NOMO-1 (cell line): ENCODE data around the gene UBL5.

Source experiments
- DNase-seq, 2 experiments: peaks; one replicate each; lab custom pipeline; 2025; ENCODE audit not compliant: unreplicated experiment in 2 of 2; lab: John Stamatoyannopoulos, UW

UBL5 gene

DNA sequence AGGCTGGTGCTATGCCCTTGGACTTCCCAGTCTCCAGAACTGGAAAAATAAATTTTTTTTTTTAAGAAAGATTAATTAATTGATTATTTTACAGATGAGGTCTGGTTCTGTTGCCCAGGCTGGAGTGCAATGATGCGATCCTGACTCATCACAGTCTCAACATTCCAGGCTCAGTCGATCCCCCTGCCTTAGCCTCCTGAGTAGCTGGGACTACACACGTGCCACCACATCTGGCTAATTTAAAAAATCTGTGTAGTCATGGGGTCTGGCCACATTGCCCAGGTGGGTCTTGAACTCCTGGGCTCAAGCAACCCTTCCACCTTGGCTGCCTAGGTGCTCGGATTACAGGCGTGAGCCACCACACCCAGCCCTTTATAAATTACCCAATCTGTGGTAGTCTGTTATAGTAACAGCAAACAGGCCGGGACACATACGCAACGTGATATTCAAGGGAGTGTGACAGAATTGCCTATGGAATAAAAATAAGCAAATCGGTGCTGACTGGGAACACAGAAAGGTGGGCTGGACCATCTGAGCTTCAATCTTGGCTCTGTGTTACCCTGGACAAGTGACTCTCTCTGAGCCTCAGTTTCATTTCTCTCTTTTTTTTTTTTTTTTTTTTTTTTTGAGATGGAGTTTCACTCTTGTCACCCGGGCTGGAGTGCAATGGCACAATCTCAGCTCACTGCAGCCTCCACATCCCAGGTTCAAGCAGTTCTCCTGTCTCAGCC, 50.2 kb downstream of the UBL5 start:
- DNase-seq, result no peak

DNA sequence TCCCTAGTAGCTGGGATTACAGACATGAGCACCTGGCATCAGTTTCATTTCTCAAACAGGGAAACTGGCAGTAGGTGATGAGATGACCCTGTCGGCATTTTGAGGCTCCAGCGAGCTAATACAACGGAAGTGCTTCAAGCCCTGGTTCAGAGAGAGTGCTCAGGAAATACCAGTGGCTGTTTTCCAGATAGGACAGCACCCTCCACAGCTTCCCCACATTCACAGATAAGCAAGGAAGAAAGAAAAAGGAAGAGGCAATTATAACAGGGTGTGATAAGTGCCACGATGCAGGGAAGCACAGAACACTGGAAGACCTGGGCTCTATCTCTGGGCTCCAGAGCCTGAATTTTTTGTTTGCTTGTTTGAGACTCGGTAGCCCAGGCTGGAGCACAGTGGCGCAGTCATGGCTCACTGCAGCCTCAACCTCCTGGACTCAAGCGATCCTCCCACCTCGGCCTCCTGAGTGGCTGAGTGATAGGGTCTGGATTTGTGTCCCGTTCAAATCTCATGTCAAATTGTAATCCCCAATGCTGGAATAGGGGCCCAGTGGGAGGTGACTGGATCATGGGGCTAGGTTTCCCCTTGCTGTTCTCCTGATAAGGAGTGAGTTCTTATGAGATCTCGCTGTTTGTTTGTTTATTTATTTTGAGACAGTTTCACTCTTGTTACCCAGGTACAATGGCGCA, 50.9 kb downstream of the UBL5 start:
- no peak for DNase-seq
